ENCODE measurements around the gene CRLF1. TPM values are rescaled to one million over a fixed set of nuclear protein-coding genes. Genes with fewer than 3 reads are reported as not detected.

The CRLF1 gene
- total RNA-seq, 2 donors from 2014 or later, result 10.4 to 10.5 TPM

DNA sequence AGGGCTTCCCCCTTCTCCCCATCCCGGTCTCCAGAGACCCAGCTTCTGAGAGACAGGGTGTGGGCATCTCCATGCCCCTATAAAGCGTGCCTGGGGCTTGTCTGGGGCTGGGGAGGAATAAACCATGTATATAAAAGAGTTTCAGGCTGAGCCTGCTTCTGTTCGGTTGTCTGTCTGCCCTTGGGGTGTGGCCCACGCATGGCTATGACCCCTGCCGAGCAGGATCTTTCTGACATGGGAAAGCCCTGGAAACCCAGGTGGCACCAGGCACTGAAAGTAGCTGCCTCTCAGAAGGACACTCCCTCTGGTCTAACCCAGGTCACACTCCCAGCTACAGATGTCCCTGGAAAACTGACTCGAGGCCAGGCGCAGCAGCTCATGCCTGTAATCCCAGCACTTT, 14.3 kb upstream of the CRLF1 start:
- Mint-ChIP-seq H3K36me3 (ENCODE audit: low read depth) (no peaks in the 10 kb centered on the region), H3K4me3 (no peak overlapping the region), H3K9me3 (no peaks in the 10 kb centered on the region), H3K27me3 (ENCODE audit: insufficient read depth) (peaks cover 25% of the 10 kb centered on the region), H3K27ac (no peak overlapping the region), H3K4me1 (no peaks in the 10 kb centered on the region)
- Histone ChIP-seq H3K4me1 (ENCODE audit: control insufficient read depth, insufficient read depth, low read length) (no peaks in the 10 kb centered on the region), H3K36me3 (ENCODE audit: control insufficient read depth, insufficient read depth, low read length) (no peaks in the 10 kb centered on the region), H3K9ac (ENCODE audit: extremely low read depth, low read length, poor library complexity, severe bottlenecking) (no peak overlapping the region), H3K27me3 (ENCODE audit: control insufficient read depth, insufficient read depth, low read length, poor library complexity, severe bottlenecking) (peaks cover 4% of the 10 kb centered on the region), H3K27ac (ENCODE audit: low read depth, low read length) (no peak overlapping the region), H3K4me3 (ENCODE audit: low read length) (no peak overlapping the region), H3K9me3 (ENCODE audit: control insufficient read depth, low read length) (no peaks in the 10 kb centered on the region)
- TF ChIP-seq, protein P1, sequence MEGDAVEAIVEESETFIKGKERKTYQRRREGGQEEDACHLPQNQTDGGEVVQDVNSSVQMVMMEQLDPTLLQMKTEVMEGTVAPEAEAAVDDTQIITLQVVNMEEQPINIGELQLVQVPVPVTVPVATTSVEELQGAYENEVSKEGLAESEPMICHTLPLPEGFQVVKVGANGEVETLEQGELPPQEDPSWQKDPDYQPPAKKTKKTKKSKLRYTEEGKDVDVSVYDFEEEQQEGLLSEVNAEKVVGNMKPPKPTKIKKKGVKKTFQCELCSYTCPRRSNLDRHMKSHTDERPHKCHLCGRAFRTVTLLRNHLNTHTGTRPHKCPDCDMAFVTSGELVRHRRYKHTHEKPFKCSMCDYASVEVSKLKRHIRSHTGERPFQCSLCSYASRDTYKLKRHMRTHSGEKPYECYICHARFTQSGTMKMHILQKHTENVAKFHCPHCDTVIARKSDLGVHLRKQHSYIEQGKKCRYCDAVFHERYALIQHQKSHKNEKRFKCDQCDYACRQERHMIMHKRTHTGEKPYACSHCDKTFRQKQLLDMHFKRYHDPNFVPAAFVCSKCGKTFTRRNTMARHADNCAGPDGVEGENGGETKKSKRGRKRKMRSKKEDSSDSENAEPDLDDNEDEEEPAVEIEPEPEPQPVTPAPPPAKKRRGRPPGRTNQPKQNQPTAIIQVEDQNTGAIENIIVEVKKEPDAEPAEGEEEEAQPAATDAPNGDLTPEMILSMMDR (conservative IDR thresholded peaks at IDR 0.05), result no peak
- 84 to 89% methylated on average over 3 to 7 of the region's 7 CpGs for WGBS, 2 experiments (ENCODE audit: insufficient coverage in 1 of 2, insufficient read length in 1 of 2)
- DNase-seq, result no peak

DNA sequence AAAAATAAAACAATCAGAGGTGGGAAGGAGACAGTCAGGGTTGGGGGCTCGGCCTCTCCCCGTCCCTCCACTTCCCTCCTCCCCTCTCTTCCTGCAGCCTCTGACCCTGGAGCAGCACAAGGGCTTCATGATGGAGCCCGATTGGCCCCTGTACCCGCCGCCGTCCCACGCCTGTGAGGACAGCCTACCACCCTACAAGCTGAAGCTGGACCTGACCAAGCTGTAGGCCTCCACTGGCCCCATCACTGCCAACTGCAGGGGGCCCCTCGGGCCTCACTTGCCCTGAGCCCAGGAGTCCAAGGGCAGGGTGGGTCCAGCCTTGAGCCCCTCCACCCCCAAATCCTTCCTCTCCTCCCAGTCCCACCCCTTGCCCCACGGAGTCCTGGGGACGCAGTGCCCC, 13.7 kb upstream of the CRLF1 start:
- H3K4me3 ChIP-seq (ENCODE audit: low read length), result no peak overlapping the region
- H3K9me3 Mint-ChIP-seq, result no peaks in the 10 kb centered on the region
- peaks cover 31% of the 10 kb centered on the region for H3K27me3 Mint-ChIP-seq (ENCODE audit: insufficient read depth)
- H3K27me3 ChIP-seq (ENCODE audit: control insufficient read depth, insufficient read depth, low read length, poor library complexity, severe bottlenecking), result peaks cover 9% of the 10 kb centered on the region
- H3K9ac ChIP-seq (ENCODE audit: extremely low read depth, low read length, poor library complexity, severe bottlenecking), result no peak overlapping the region
- TF ChIP-seq, protein P1 (conservative IDR thresholded peaks at IDR 0.05), result no peak
- no peaks in the 10 kb centered on the region for H3K9me3 ChIP-seq (ENCODE audit: control insufficient read depth, low read length)
- 84 to 92% methylated on average over 5 to 10 of the region's 10 CpGs for WGBS, 2 experiments (ENCODE audit: insufficient coverage in 1 of 2, insufficient read length in 1 of 2)
- no peak overlapping the region for H3K4me3 Mint-ChIP-seq
- H3K27ac Mint-ChIP-seq, result no peak overlapping the region
- no peaks in the 10 kb centered on the region for H3K4me1 ChIP-seq (ENCODE audit: control insufficient read depth, insufficient read depth, low read length)
- no peak overlapping the region for H3K27ac ChIP-seq (ENCODE audit: low read depth, low read length)
- no peak for DNase-seq
- H3K36me3 Mint-ChIP-seq (ENCODE audit: low read depth), result no peaks in the 10 kb centered on the region
- H3K36me3 ChIP-seq (ENCODE audit: control insufficient read depth, insufficient read depth, low read length), result no peaks in the 10 kb centered on the region
- H3K4me1 Mint-ChIP-seq, result no peaks in the 10 kb centered on the region

DNA sequence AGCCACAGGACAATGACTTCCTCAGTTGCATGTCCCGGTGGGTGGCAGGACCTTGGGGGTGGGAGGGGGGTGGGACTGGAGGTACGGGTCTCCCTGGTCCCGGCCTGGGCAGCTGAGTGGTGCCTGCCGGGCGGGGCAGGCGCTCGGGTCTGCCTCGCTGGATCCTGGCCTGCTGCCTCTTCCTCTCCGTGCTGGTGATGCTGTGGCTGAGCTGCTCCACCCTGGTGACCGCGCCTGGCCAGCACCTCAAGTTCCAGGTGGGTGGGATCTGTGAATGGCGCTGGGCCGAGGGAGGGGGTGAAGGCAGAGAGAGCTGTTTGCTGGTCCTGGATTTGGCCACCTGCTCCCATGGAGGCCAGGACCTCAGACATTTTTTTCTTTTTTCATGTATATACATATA, 11.6 kb upstream of the CRLF1 start:
- Mint-ChIP-seq H3K27ac (no peak overlapping the region), H3K27me3 (ENCODE audit: insufficient read depth) (peaks cover 45% of the 10 kb centered on the region), H3K36me3 (ENCODE audit: low read depth) (no peaks in the 10 kb centered on the region), H3K4me3 (no peak overlapping the region), H3K4me1 (peaks cover 3% of the 10 kb centered on the region), H3K9me3 (no peaks in the 10 kb centered on the region)
- TF ChIP-seq, protein P1 (conservative IDR thresholded peaks at IDR 0.05), result no peak
- no peak overlapping the region for H3K4me3 ChIP-seq (ENCODE audit: low read length)
- H3K9ac ChIP-seq (ENCODE audit: extremely low read depth, low read length, poor library complexity, severe bottlenecking), result no peak overlapping the region
- no peaks in the 10 kb centered on the region for H3K36me3 ChIP-seq (ENCODE audit: control insufficient read depth, insufficient read depth, low read length)
- no peaks in the 10 kb centered on the region for H3K9me3 ChIP-seq (ENCODE audit: control insufficient read depth, low read length)
- no peak for DNase-seq
- H3K4me1 ChIP-seq (ENCODE audit: control insufficient read depth, insufficient read depth, low read length), result no peaks in the 10 kb centered on the region
- no peak overlapping the region for H3K27ac ChIP-seq (ENCODE audit: low read depth, low read length)
- H3K27me3 ChIP-seq (ENCODE audit: control insufficient read depth, insufficient read depth, low read length, poor library complexity, severe bottlenecking), result peaks cover 30% of the 10 kb centered on the region
- 93 to 98% methylated on average over 7 to 13 of the region's 13 CpGs for WGBS, 2 experiments (ENCODE audit: insufficient coverage in 1 of 2, insufficient read length in 1 of 2)
